ENCODE results near the gene VAMP4. TPM values are rescaled to one million over a fixed set of nuclear protein-coding genes. Genes with fewer than 3 reads are reported as not detected.

Gene VAMP4
- total RNA-seq, 6 experiments from 2014 or later = 3.9 to 7.9 (median 6.0) TPM

GRCh38 chr1:171769171-171769570, 27.3 kb upstream of the VAMP4 start:
- H3K4me3 ChIP-seq = no peak overlapping the region
- no peaks in the 10 kb centered on the region for H3K36me3 ChIP-seq
- no peak overlapping the region for H3K27ac ChIP-seq
- H3K4me1 ChIP-seq = peaks cover 0 to 3% (median 0%) of the 10 kb centered on the region in 4 donors
- intact Hi-C loops (cut with DNase I) = no loop called here
- TF ChIP-seq POLR2A (IDR thresholded peaks at IDR 0.05) (no peak), CTCF (IDR thresholded peaks at IDR 0.05) (no peak)
- H3K27me3 ChIP-seq = no peaks in the 10 kb centered on the region
- no peaks in the 10 kb centered on the region for H3K9me3 ChIP-seq
- ATAC-seq (no peak), DNase-seq (no peak)
- 64% methylated on average over 3 of the region's 3 CpGs for WGBS (ENCODE audit: insufficient coverage, low coverage, low lambda C conversion rate, missing lambda C conversion rate)

GRCh38 chr1:171763764-171764163, 21.9 kb upstream of the VAMP4 start:
- ATAC-seq (no peak), DNase-seq (no peak)
- Histone ChIP-seq H3K27me3 (no peaks in the 10 kb centered on the region), H3K27ac (no peak overlapping the region), H3K4me1 (peaks cover 0 to 3% (median 0%) of the 10 kb centered on the region in 4 donors), H3K36me3 (no peaks in the 10 kb centered on the region), H3K4me3 (no peak overlapping the region), H3K9me3 (no peaks in the 10 kb centered on the region)
- 73% methylated on average over 6 of the region's 6 CpGs for WGBS (ENCODE audit: insufficient coverage, low coverage, low lambda C conversion rate, missing lambda C conversion rate)
- no peak for TF ChIP-seq POLR2A (IDR thresholded peaks at IDR 0.05)
- TF ChIP-seq CTCF (IDR thresholded peaks at IDR 0.05) = no peak
- intact Hi-C loops (cut with DNase I) = no loop called here

GRCh38 chr1:171762143-171762563, 20.3 kb upstream of the VAMP4 start:
- Histone ChIP-seq H3K4me1 (peaks cover 0 to under 1% (median 0%) of the 10 kb centered on the region in 4 donors), H3K36me3 (no peaks in the 10 kb centered on the region), H3K27ac (no peak overlapping the region), H3K4me3 (no peak overlapping the region), H3K27me3 (no peaks in the 10 kb centered on the region), H3K9me3 (no peaks in the 10 kb centered on the region)
- DNase-seq (no peak), ATAC-seq (no peak)
- intact Hi-C loops (cut with DNase I) = no loop called here
- WGBS (ENCODE audit: insufficient coverage, low coverage, low lambda C conversion rate, missing lambda C conversion rate) = 54% methylated on average over 2 of the region's 6 CpGs
- TF ChIP-seq POLR2A (IDR thresholded peaks at IDR 0.05) (no peak), CTCF (IDR thresholded peaks at IDR 0.05) (no peak)

- Histone ChIP-seq H3K4me3 (no peak overlapping the region), H3K9me3 (no peaks in the 10 kb centered on the region), H3K4me1 (no peaks in the 10 kb centered on the region), H3K36me3 (no peaks in the 10 kb centered on the region), H3K27me3 (no peaks in the 10 kb centered on the region), H3K27ac (no peak overlapping the region)
- intact Hi-C loops (cut with DNase I) = no loop called here
- TF ChIP-seq POLR2A (IDR thresholded peaks at IDR 0.05) = no peak
- no peak for TF ChIP-seq CTCF (IDR thresholded peaks at IDR 0.05)
- DNase-seq (no peak), ATAC-seq (no peak)
These were observed 16.1 kb upstream of the VAMP4 start for GRCh38 chr1:171758011-171758410.

- no peak overlapping the region for H3K27ac ChIP-seq
- H3K4me3 ChIP-seq = no peak overlapping the region
- H3K36me3 ChIP-seq = no peaks in the 10 kb centered on the region
- DNase-seq = no peak
- no peak for ATAC-seq
- H3K27me3 ChIP-seq = no peaks in the 10 kb centered on the region
- H3K9me3 ChIP-seq = no peaks in the 10 kb centered on the region
- intact Hi-C loops (cut with DNase I) = no loop called here
- WGBS (ENCODE audit: insufficient coverage, low coverage, low lambda C conversion rate, missing lambda C conversion rate) = 47% methylated on average over 3 of the region's 4 CpGs
- no peaks in the 10 kb centered on the region for H3K4me1 ChIP-seq
- TF ChIP-seq POLR2A (IDR thresholded peaks at IDR 0.05) (no peak), CTCF (IDR thresholded peaks at IDR 0.05) (no peak)
These were observed 15.0 kb upstream of the VAMP4 start for GRCh38 chr1:171756856-171757255.
